H1 (cell line): Measurements from ENCODE around the gene NOG. TPM values are rescaled to one million over a fixed set of nuclear protein-coding genes. Genes with fewer than 3 reads are reported as not detected.

ENCODE experiments used
- CTCF ChIA-PET: fragments of 300-600 bp; sonication (Branson Sonifier 250); formaldehyde crosslinking; loops from one replicate; lab custom pipeline; 2021; ENCODE audit not compliant: partially characterized antibody; lab: Charles Lee
- POLR2A ChIA-PET: fragments of 300-600 bp; sonication (Branson Sonifier 250); formaldehyde crosslinking; loops from one replicate; lab custom pipeline; 2021; ENCODE audit warnings: inconsistent platforms; ENCODE audit not compliant: partially characterized antibody; lab: Charles Lee
- DNase-seq, 2 experiments: peaks; one replicate each; pipeline versions ENCODE4 v3.0.0 to v3.0.0-alpha.2; 2010 to 2022; ENCODE audit warnings: low spot score in 2 of 2, low read depth in 1 of 2, mixed read lengths in 1 of 2
- FAIRE-seq: peaks from 2 replicates; lab custom pipeline; 2011; peaks lifted over from hg19 to GRCh38; lab: Jason Lieb, UNC
- H2AFZ ChIP-seq: 2 replicates; pipeline ENCODE4 v1.8.1; 2012; ENCODE audit warnings: low read length, inconsistent platforms
- H2AK5ac ChIP-seq: 2 replicates; pipeline ENCODE4 v1.6.1; 2013; ENCODE audit warnings: low read depth, low read length
- H2BK120ac ChIP-seq: replicated peaks from 2 replicates; pipeline ENCODE3; 2013; ENCODE audit warnings: low read depth, low read length, inconsistent platforms
- H2BK12ac ChIP-seq: 2 replicates; pipeline ENCODE4 v1.6.1; 2013; ENCODE audit warnings: low read depth, low read length
- H2BK15ac ChIP-seq: 2 replicates; pipeline ENCODE4 v1.6.1; 2013; ENCODE audit warnings: low read length
- H2BK20ac ChIP-seq: 2 replicates; pipeline ENCODE4 v1.6.1; 2013; ENCODE audit warnings: low read length
- H2BK5ac ChIP-seq: 2 replicates; pipeline ENCODE4 v1.6.1; 2013; ENCODE audit warnings: low read depth, low read length
- H3K14ac ChIP-seq: 2 replicates; pipeline ENCODE4 v1.6.1; 2013; ENCODE audit warnings: inconsistent platforms; ENCODE audit not compliant: insufficient read length
- H3K18ac ChIP-seq: 2 replicates; pipeline ENCODE4 v1.6.1; 2013; ENCODE audit warnings: low read length; ENCODE audit errors: extremely low read depth
- H3K23ac ChIP-seq: 2 replicates; pipeline ENCODE4 v1.6.1; 2013; ENCODE audit warnings: inconsistent platforms; ENCODE audit not compliant: insufficient read length
- H3K23me2 ChIP-seq: 2 replicates; pipeline ENCODE4 v1.6.1; 2013; ENCODE audit warnings: low read depth, low read length
- H3K27ac ChIP-seq: 2 replicates; pipeline ENCODE4 v1.6.1; 2011; ENCODE audit warnings: low read depth, low read length, inconsistent platforms
- H3K27me3 ChIP-seq, 4 experiments: replicated peaks in 1 of 4; 1 replicate in 1 of 4; 2 replicates in 3 of 4; pipeline versions ENCODE4 v1.6.1 to v1.8.1; 2011 to 2013; ENCODE audit warnings: low read length in 3 of 4, mild to moderate bottlenecking in 3 of 4, inconsistent platforms in 2 of 4, mixed read lengths in 2 of 4, moderate library complexity in 1 of 4; ENCODE audit not compliant: control insufficient read depth in 3 of 4, insufficient read depth in 3 of 4; ENCODE audit errors: extremely low read depth in 1 of 4
- H3K36me3 ChIP-seq, 4 experiments: 2 replicates each; pipeline versions ENCODE4 v1.6.1 to v1.8.1; 2011 to 2013; ENCODE audit warnings: mild to moderate bottlenecking in 4 of 4, low read length in 3 of 4, moderate library complexity in 2 of 4, control low read depth in 1 of 4, inconsistent platforms in 1 of 4; ENCODE audit not compliant: insufficient read depth in 4 of 4, control insufficient read depth in 2 of 4
- H3K4ac ChIP-seq: replicated peaks from 2 replicates; pipeline ENCODE3; 2013; ENCODE audit warnings: low read length, low read depth, mixed read lengths, inconsistent platforms; ENCODE audit not compliant: insufficient read length
- H3K4me1 ChIP-seq, 4 experiments: replicated peaks in 1 of 4; 1 replicate in 1 of 4; 2 replicates in 3 of 4; pipeline versions ENCODE4 v1.6.1 to v1.8.1; 2011 to 2013; ENCODE audit warnings: low read length in 3 of 4, inconsistent platforms in 2 of 4, mixed read lengths in 1 of 4; ENCODE audit not compliant: insufficient read depth in 4 of 4, control insufficient read depth in 3 of 4
- H3K4me2 ChIP-seq, 2 experiments: 2 replicates each; pipeline versions ENCODE4 v1.6.1 to v1.8.1; 2011 to 2013; ENCODE audit warnings: low read depth in 2 of 2, low read length in 2 of 2, control low read depth in 1 of 2, inconsistent platforms in 1 of 2, mild to moderate bottlenecking in 1 of 2; ENCODE audit not compliant: insufficient read depth in 1 of 2
- H3K4me3 ChIP-seq, 4 experiments: fragments of 200-600, 300-600 bp in 1 of 4; sonication (generic), shearing (Covaris generic), sonication (Bioruptor Twin) in 1 of 4; 2 replicates each; pipeline versions ENCODE4 v1.5.1 to v1.8.1; 2011 to 2016; ENCODE audit warnings: low read length in 4 of 4, low read depth in 3 of 4, control low read depth in 2 of 4, inconsistent platforms in 2 of 4, mild to moderate bottlenecking in 2 of 4, mixed read lengths in 1 of 4, moderate library complexity in 1 of 4; ENCODE audit not compliant: insufficient read depth in 2 of 4; ENCODE audit errors: extremely low read depth in 1 of 4
- H3K56ac ChIP-seq: replicated peaks from 2 replicates; pipeline ENCODE3; 2013; ENCODE audit warnings: low read depth, mild to moderate bottlenecking, mixed read lengths, low read length, inconsistent platforms; ENCODE audit not compliant: insufficient read length
- H3K79me1 ChIP-seq: 2 replicates; pipeline ENCODE4 v1.6.1; 2013; ENCODE audit warnings: low read depth, low read length, control low read depth
- H3K79me2 ChIP-seq, 2 experiments: 2 replicates each; pipeline versions ENCODE4 v1.6.1 to v1.8.1; 2012 to 2013; ENCODE audit warnings: low read length in 2 of 2, mild to moderate bottlenecking in 2 of 2, inconsistent platforms in 1 of 2; ENCODE audit not compliant: insufficient read depth in 2 of 2, control insufficient read depth in 1 of 2
- H3K9ac ChIP-seq, 4 experiments: replicated peaks in 1 of 4; 1 replicate in 1 of 4; 2 replicates in 3 of 4; pipeline versions ENCODE4 v1.6.1 to v1.8.1; 2011 to 2013; ENCODE audit warnings: low read depth in 3 of 4, low read length in 3 of 4, control low read depth in 2 of 4, mild to moderate bottlenecking in 2 of 4, moderate library complexity in 2 of 4, inconsistent platforms in 1 of 4; ENCODE audit errors: extremely low read depth in 1 of 4
- H3K9me3 ChIP-seq, 2 experiments: 2 replicates each; pipeline versions ENCODE4 v1.6.1 to v1.8.1; 2012 to 2013; ENCODE audit warnings: mild to moderate bottlenecking in 2 of 2, moderate library complexity in 2 of 2, control low read depth in 1 of 2, inconsistent platforms in 1 of 2, low read depth in 1 of 2, low read length in 1 of 2, mixed read lengths in 1 of 2; ENCODE audit not compliant: insufficient read depth in 2 of 2
- H4K20me1 ChIP-seq, 2 experiments: replicated peaks in 1 of 2; 2 replicates each; pipeline versions ENCODE3 to v1.8.1; 2011 to 2013; ENCODE audit warnings: inconsistent platforms in 2 of 2, low read length in 2 of 2, mild to moderate bottlenecking in 1 of 2; ENCODE audit not compliant: insufficient read depth in 2 of 2, control insufficient read depth in 1 of 2
- H4K5ac ChIP-seq: 2 replicates; pipeline ENCODE4 v1.6.1; 2013; ENCODE audit warnings: low read length, low read depth, mixed read lengths, inconsistent platforms; ENCODE audit not compliant: insufficient read length
- H4K8ac ChIP-seq: 2 replicates; pipeline ENCODE4 v1.8.0; 2013; ENCODE audit warnings: mild to moderate bottlenecking, moderate library complexity, low read length, inconsistent platforms; ENCODE audit not compliant: insufficient read depth; ENCODE audit errors: extremely low read depth
- H4K91ac ChIP-seq: replicated peaks from 2 replicates; pipeline ENCODE3; 2013; ENCODE audit warnings: low read length, mixed read lengths, inconsistent platforms; ENCODE audit not compliant: insufficient read length
- CHD2 ChIP-seq: IDR thresholded peaks from 2 replicates; pipeline ENCODE4 v1.6.1; 2012; ENCODE audit warnings: low read length, improper control_type of control experiment
- KDM4A ChIP-seq: IDR thresholded peaks from one replicate; pipeline ENCODE4 v1.7.1; 2012; ENCODE audit warnings: low read depth, mild to moderate bottlenecking, moderate library complexity, low read length, inconsistent platforms; ENCODE audit not compliant: severe bottlenecking
- NRF1 ChIP-seq: IDR thresholded peaks from 2 replicates; pipeline ENCODE4 v1.6.1; 2011; ENCODE audit warnings: mild to moderate bottlenecking, low read depth, low read length, improper control_type of control experiment
- SP2 ChIP-seq: IDR thresholded peaks from 2 replicates; pipeline ENCODE4 v1.6.1; 2012; ENCODE audit warnings: mild to moderate bottlenecking, low read length, inconsistent platforms
- SRF ChIP-seq: IDR thresholded peaks from 2 replicates; pipeline ENCODE4 v1.6.1; 2011; ENCODE audit warnings: mild to moderate bottlenecking, low read depth, low read length, moderate library complexity
- TAF7 ChIP-seq: optimal IDR thresholded peaks from 2 replicates; pipeline ENCODE3; 2011; ENCODE audit warnings: low read depth, mild to moderate bottlenecking, inconsistent platforms, low read length, moderate library complexity, borderline replicate concordance
- polyA plus RNA-seq, 7 experiments: library from polyadenylated mRNA; depleted of rRNA in 3 of 7; stranded (reverse) in 5 of 7; unstranded in 2 of 7; fragments of >200 nt in 5 of 7; fragments of 200-250 nt in 2 of 7; gene quantifications; 1 replicate in 5 of 7; 2 replicates in 1 of 7; 4 replicates in 1 of 7; pipeline versions ENCODE4 v1.2.1 to v1.2.3, GENCODE V29; 2011 to 2013; ENCODE audit warnings: missing spikeins in 2 of 7, mixed read lengths in 2 of 7
- total RNA-seq: library from RNA; stranded (reverse); fragmentation: NEBNext Ultra II Directional; extraction: Animal tissue kit (Norgen Biotek cat#: 25700); gene quantifications from 2 replicates; pipeline ENCODE4 v1.2.1, GENCODE V29; 2021

NOG gene
- total and polyA plus RNA-seq, 2 of the 8 experiments (the other 6 are each of a cell fraction or from before 2014, with no cell fraction given), result 0.35 TPM

DNA sequence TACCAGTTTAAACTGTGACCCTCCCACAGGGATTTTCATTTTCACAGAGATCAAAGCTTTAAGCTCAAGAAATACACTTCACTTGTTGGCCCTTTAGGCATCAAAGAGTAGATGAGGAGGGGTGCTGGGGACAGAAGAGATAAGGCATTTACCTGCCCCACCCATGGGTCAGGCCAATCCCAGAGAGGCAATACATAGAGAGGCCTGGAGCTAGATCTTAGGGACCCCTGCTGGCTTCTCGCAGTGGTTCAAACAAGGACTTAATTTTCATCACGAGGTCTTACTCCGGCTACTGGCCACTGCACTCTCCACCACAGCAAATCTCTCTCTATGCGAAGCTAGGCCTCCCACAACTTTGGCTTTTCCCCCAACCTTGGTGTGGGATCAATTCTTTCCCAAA lies 46.6 kb downstream of the NOG start (continued):
- TF ChIP-seq SRF, result no peak

DNA sequence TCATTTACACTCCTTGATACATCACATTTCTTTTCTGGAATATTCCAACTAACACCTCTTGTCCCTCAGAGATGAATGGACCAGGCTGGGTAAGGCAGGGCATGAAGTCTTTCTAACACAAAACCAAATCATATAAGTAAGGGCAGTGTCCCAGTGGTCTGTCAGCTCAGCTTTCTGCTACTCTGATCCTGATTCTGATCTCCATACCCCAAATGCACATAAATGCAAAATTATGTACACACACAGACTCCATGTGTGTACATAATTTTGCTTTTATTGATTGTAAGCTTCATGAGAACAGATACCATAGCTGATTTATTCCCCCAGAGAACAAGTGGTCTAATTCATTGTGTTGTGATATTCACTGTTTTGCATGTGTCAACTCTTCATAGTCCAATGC lies 47.9 kb downstream of the NOG start:
- no peaks in the 10 kb centered on the region for H3K27me3 ChIP-seq
- no peak overlapping the region for H3K4me3 ChIP-seq
- DNase-seq (no peak), FAIRE-seq (no peak)
- H3K9ac ChIP-seq, result no peak overlapping the region
- no peak overlapping the region for H2AK5ac ChIP-seq
- no peak overlapping the region for H3K14ac ChIP-seq
- H3K23ac ChIP-seq, result no peak overlapping the region
- H3K27ac ChIP-seq, result no peak overlapping the region
- no peak overlapping the region for H2BK15ac ChIP-seq
- no peak overlapping the region for H2BK20ac ChIP-seq
- H3K23me2 ChIP-seq, result peaks cover 2% of the 10 kb centered on the region; the same call in 1 of the 2 replicates
- no peak overlapping the region for H3K4me2 ChIP-seq
- no peaks in the 10 kb centered on the region for H3K9me3 ChIP-seq
- H2BK120ac ChIP-seq, result no peak overlapping the region
- H3K4ac ChIP-seq, result no peak overlapping the region
- H3K79me2 ChIP-seq, result no peaks in the 10 kb centered on the region
- H3K36me3 ChIP-seq, result no peaks in the 10 kb centered on the region
- no peak overlapping the region for H3K18ac ChIP-seq
- H4K5ac ChIP-seq, result no peak overlapping the region
- no peak overlapping the region for H2BK5ac ChIP-seq
- no peak overlapping the region for H2BK12ac ChIP-seq
- ChIA-PET CTCF (interaction anchor here (1.5 to 2.6 kb wide), 3 partner anchors 11 to 74 kb away, joined by 6 to 11 read pairs (median 7); no protein-coding TSS in a partner anchor), POLR2A (no interaction called here)
- H2AFZ ChIP-seq, result no peak overlapping the region
- H3K56ac ChIP-seq, result no peak overlapping the region
- peaks cover 0 to 2% (median 0%) of the 10 kb centered on the region in 4 experiments; a peak in 1 of 7 replicates for H3K4me1 ChIP-seq
- H3K79me1 ChIP-seq, result no peaks in the 10 kb centered on the region
- H4K8ac ChIP-seq, result no peak overlapping the region
- no peak overlapping the region for H4K91ac ChIP-seq
- no peaks in the 10 kb centered on the region for H4K20me1 ChIP-seq
- TF ChIP-seq NRF1, result no peak
- no peak for TF ChIP-seq TAF7
- no peak for TF ChIP-seq CHD2
- TF ChIP-seq KDM4A, result no peak
- no peak for TF ChIP-seq SP2
